Ovary (tissue), 9 donors: Measurements from ENCODE around the gene TTLL5. TPM values are rescaled to one million over a fixed set of nuclear protein-coding genes. Genes with fewer than 3 reads are reported as not detected.

ENCODE experiments used
- DNase-seq, 5 donors: peaks; one replicate each; pipeline ENCODE4 v3.0.0-alpha.2; 2019 to 2020
- H3K27ac ChIP-seq, 2 donors: fragments of 200-600 bp; one replicate each; pipeline versions ENCODE4 v1.5.1 to v1.8.0; 2019 to 2022
- H3K27me3 ChIP-seq: fragments of 200-600 bp; one replicate; pipeline ENCODE4 v1.8.0; 2022
- H3K36me3 ChIP-seq: fragments of 200-600 bp; sonication (generic); one replicate; pipeline ENCODE4 v1.5.1; 2019
- H3K4me1 ChIP-seq: one replicate; pipeline ENCODE4 v1.8.1; 2013; ENCODE audit warnings: mild to moderate bottlenecking, moderate library complexity; ENCODE audit not compliant: insufficient read depth
- H3K4me3 ChIP-seq: fragments of 200-600 bp; sonication (generic); one replicate; pipeline ENCODE4 v1.5.1; 2017
- H3K9me3 ChIP-seq, 2 donors: fragments of 200-600 bp in 1 of 2; sonication (generic) in 1 of 2; one replicate each; pipeline versions ENCODE4 v1.5.1 to v1.8.1; 2013 to 2019; ENCODE audit warnings: mild to moderate bottlenecking in 1 of 2, moderate library complexity in 1 of 2
- CTCF ChIP-seq, 3 donors: fragments of 450-650 bp in 2 of 3; fragments of 200-600 bp in 1 of 3; IDR thresholded peaks; one replicate each; pipeline versions ENCODE4 v1.5.1 to v1.8.0; 2016 to 2022; ENCODE audit warnings: antibody characterized with exemption in 3 of 3, mild to moderate bottlenecking in 1 of 3
- EP300 ChIP-seq: sonication (generic); formaldehyde crosslinking; IDR thresholded peaks from one replicate; pipeline ENCODE4 v1.6.1; 2017; ENCODE audit warnings: antibody characterized with exemption
- POLR2A ChIP-seq: fragments of 450-650 bp; IDR thresholded peaks from one replicate; pipeline ENCODE4 v1.6.1; 2017; ENCODE audit warnings: antibody characterized with exemption, mild to moderate bottlenecking, moderate library complexity
- WGBS, 3 donors: extraction: QIAGEN DNeasy Blood & Tissue Kit in 1 of 3; methylation state at CpG; one replicate each; pipeline versions ENCODE4 v1.1.5 to v1.1.7; 2013 to 2017; 5-methylcytosine and 5-hydroxymethylcytosine counted together
- intact Hi-C, 4 donors: fragments of 100-400 bp; cut with DNase I; formaldehyde crosslinking; loops; one replicate each; pipeline versions ENCODE4 v1.11.0 to v1.15.1; 2022 to 2023
- polyA plus RNA-seq, 2 donors: library from polyadenylated mRNA; stranded (reverse); fragments of 200-250 nt in 1 of 2; fragments of 350-450 nt in 1 of 2; fragmentation: Illumina TruSeq in 1 of 2; extraction: RNeasy Lipid Tissue Mini Kit (QIAGEN cat#74804) in 1 of 2; gene quantifications; one replicate each; pipeline ENCODE4 v1.2.3, GENCODE V29; 2013 to 2014
- total RNA-seq, 7 donors: library from RNA; depleted of rRNA in 2 of 7; stranded (reverse); fragments of >200 nt in 2 of 7; fragmentation: NEBNext Ultra II Directional in 3 of 7; extraction: Animal tissue kit (Norgen Biotek cat#: 25700) in 3 of 7; gene quantifications; one replicate each; pipeline versions ENCODE4 v1.1.0 to v1.2.4, GENCODE V29; 2016 to 2023
- donor health status: DM: no; HTN: no; CAD: no; lungs with moderate emphysema.
- donor health status: DM: no; HTN: no; CAD: no.
- donor health status: Bipolar disorder and iron deficiency.
- donor health status: DM: yes; HTN: yes; CAD: no.
- donor health status: DM: no; HTN: no; CAD: no.
- donor health status: DM: yes; HTN: yes; CAD: no.

TTLL5 gene
- total and polyA plus RNA-seq, 9 donors: 11.0 to 34.9 (median 27.3) TPM

DNA sequence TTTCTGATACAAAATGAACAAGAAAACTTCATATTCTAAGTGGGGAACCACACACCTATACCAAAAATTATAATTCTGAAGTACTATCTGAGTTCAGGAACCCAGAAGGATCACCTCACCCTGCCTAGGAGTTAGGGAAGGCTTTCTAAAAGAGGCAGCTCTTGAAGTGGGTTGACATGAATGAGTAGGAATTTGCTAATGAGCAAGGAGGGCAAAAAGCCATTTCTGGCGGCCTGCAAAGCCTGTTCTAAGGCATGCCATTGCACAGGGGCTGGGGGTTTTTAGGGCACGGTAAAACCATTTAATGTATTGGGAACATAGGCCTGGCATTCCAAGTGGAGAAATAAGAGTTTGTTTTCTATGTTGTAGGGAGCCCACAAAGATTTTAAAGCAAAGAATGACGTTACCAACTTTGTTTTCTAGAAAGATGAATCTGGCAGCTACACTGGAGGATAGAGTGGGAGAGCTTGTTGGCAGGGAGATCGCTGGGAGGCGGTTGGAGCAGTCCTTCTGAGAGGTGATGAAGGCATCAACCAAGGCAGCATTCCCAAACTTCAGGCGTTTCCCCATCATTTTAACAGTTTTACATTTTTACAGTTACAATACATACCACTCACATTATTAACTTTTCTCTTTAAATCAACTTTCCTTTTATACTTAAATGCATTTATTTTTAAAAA lies 338.6 kb downstream of the TTLL5 start:
- Histone ChIP-seq H3K27ac (no peak overlapping the region), H3K4me3 (no peak overlapping the region), H3K36me3 (no peaks in the 10 kb centered on the region), H3K4me1 (peaks cover 2% of the 10 kb centered on the region), H3K9me3 (no peaks in the 10 kb centered on the region), H3K27me3 (no peaks in the 10 kb centered on the region)
- DNase-seq: no peak
- WGBS, 3 donors: 28 to 61% (median 28%) methylated on average over 6 of the region's 6 CpGs
- intact Hi-C loops: no loop called here
- no peak for TF ChIP-seq EP300
- no peak for TF ChIP-seq CTCF (IDR thresholded peaks at IDR 0.05)
- no peak for TF ChIP-seq POLR2A

DNA sequence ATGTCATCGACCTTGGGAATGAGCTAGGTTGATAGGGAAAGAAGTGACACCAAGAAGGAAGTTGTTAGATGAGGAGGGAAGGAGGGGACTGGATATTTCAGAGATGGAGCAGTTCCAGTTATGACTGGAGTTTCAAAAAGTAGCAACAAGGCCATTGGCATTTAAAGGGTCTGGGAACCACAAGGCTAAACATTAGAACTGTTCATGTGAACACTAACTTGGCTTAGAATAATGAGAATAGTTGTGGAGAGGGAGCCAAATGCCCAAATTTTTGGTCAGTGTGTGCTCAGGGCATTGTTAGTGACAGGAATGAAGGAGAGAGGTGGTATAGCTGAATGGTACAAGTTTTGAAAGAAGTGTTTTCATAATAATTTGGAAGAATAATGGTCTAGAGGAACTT lies 341.3 kb downstream of the TTLL5 start:
- 89 to 96% (median 95%) methylated on average over 1 of the region's 1 CpG for WGBS, 3 donors
- H3K4me3 ChIP-seq: no peak overlapping the region
- TF ChIP-seq EP300 (no peak), POLR2A (no peak), CTCF (IDR thresholded peaks at IDR 0.05) (no peak)
- DNase-seq: no peak
- H3K36me3 ChIP-seq: no peaks in the 10 kb centered on the region
- H3K4me1 ChIP-seq: no peaks in the 10 kb centered on the region
- H3K27me3 ChIP-seq: no peaks in the 10 kb centered on the region
- intact Hi-C loops: no loop called here
- no peaks in the 10 kb centered on the region for H3K9me3 ChIP-seq
- H3K27ac ChIP-seq: no peak overlapping the region

Other genes with a start within 250 kb of the TTLL5 start
- 10 to 100 TPM; 19.0 to 89.9 (median 26.8) TPM for gene JDP2, start 233.2 kb upstream of the TTLL5 start, total RNA-seq
- gene JDP2, start 233.2 kb upstream of the TTLL5 start, polyA plus RNA-seq: 10 to 100 TPM; 16.2 to 22.5 TPM
- gene BATF, start 138.8 kb upstream of the TTLL5 start, total RNA-seq: 1 to 10 TPM in 3 of 7 donors, under 1 TPM in 4; 0.45 to 1.7 (median 0.69) TPM
- gene BATF, start 138.8 kb upstream of the TTLL5 start, polyA plus RNA-seq: 1 to 10 TPM in 1 of 2 donors, under 1 TPM in 1; 0.67 to 1.5 TPM
- 10 to 100 TPM in 1 of 7 donors, 1 to 10 TPM in 6; 1.5 to 18.4 (median 4.4) TPM for gene FLVCR2, start 82.6 kb upstream of the TTLL5 start, total RNA-seq
- 1 to 10 TPM; 2.1 to 7.2 TPM for gene FLVCR2, start 82.6 kb upstream of the TTLL5 start, polyA plus RNA-seq
- 10 to 100 TPM; 11.4 to 27.7 (median 16.0) TPM for gene ERG28, start 370 bp upstream of the TTLL5 start, total RNA-seq
- gene ERG28, start 370 bp upstream of the TTLL5 start, polyA plus RNA-seq: 10 to 100 TPM; 19.1 to 55.1 TPM